ENCODE measurements around the gene SLC2A13. TPM values are rescaled to one million over a fixed set of nuclear protein-coding genes. Genes with fewer than 3 reads are reported as not detected.

SLC2A13 gene
- total RNA-seq, 6 donors from 2014 or later = 9.9 to 25.9 (median 16.0) TPM

GRCh38 chr12:40098406-40099145 is 7.3 kb downstream of the SLC2A13 start:
- DNase-seq (peak in 1 of 2 donors; percentile 16), ATAC-seq (ENCODE audit: low FRiP score in 2 of 2) (no peak)
- Histone ChIP-seq H3K4me1 (peaks cover 0 to 5% (median 2%) of the 10 kb centered on the region in 4 donors), H3K36me3 (no peaks in the 10 kb centered on the region), H3K9me3 (no peaks in the 10 kb centered on the region), H3K27me3 (no peaks in the 10 kb centered on the region), H3K4me3 (no peak overlapping the region), H3K27ac (no peak overlapping the region)
- 96 to 99% methylated on average over 11 of the region's 11 CpGs for WGBS, 2 donors
- TF ChIP-seq, protein P1, sequence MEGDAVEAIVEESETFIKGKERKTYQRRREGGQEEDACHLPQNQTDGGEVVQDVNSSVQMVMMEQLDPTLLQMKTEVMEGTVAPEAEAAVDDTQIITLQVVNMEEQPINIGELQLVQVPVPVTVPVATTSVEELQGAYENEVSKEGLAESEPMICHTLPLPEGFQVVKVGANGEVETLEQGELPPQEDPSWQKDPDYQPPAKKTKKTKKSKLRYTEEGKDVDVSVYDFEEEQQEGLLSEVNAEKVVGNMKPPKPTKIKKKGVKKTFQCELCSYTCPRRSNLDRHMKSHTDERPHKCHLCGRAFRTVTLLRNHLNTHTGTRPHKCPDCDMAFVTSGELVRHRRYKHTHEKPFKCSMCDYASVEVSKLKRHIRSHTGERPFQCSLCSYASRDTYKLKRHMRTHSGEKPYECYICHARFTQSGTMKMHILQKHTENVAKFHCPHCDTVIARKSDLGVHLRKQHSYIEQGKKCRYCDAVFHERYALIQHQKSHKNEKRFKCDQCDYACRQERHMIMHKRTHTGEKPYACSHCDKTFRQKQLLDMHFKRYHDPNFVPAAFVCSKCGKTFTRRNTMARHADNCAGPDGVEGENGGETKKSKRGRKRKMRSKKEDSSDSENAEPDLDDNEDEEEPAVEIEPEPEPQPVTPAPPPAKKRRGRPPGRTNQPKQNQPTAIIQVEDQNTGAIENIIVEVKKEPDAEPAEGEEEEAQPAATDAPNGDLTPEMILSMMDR (IDR thresholded peaks at IDR 0.05) = no peak
- TF ChIP-seq EP300 (IDR thresholded peaks at IDR 0.05) (no peak), POLR2AphosphoS5 (IDR thresholded peaks at IDR 0.05) (no peak), POLR2A (IDR thresholded peaks at IDR 0.05) (no peak)

- Histone ChIP-seq H3K4me3 (no peak overlapping the region), H3K27me3 (no peaks in the 10 kb centered on the region), H3K9me3 (no peaks in the 10 kb centered on the region), H3K4me1 (no peaks in the 10 kb centered on the region), H3K36me3 (no peaks in the 10 kb centered on the region), H3K27ac (no peak overlapping the region)
- 80 to 81% methylated on average over 4 of the region's 4 CpGs for WGBS, 2 donors
- ATAC-seq (ENCODE audit: low FRiP score in 2 of 2) (no peak), DNase-seq (no peak)
- TF ChIP-seq EP300 (IDR thresholded peaks at IDR 0.05) (no peak), POLR2AphosphoS5 (IDR thresholded peaks at IDR 0.05) (no peak), POLR2A (IDR thresholded peaks at IDR 0.05) (no peak)
- TF ChIP-seq, protein P1 (IDR thresholded peaks at IDR 0.05) = no peak
Measured at GRCh38 chr12:40093512-40093911, 12.4 kb downstream of the SLC2A13 start.

DNA sequence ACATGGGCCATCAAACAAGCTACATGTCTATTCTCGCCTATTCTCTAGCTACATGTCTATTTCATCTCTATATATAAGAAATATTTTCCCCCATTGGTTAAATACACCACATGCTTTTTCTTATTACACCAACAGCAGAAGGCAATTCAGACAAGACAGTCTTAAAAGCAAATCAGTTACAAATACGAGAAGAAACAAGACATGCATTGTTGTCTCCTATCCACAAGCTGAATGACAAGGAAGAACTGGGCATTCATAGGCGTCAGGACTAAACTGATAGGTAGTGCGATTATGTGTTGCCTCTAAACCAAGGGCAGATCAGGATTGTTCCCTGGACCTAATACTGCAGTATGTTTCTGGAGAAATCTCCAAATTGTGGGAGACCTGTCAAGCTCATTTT is 19.4 kb downstream of the SLC2A13 start:
- no peaks in the 10 kb centered on the region for H3K4me1 ChIP-seq
- H3K27ac ChIP-seq = no peak overlapping the region
- ATAC-seq (ENCODE audit: low FRiP score in 2 of 2) (no peak), DNase-seq (no peak)
- H3K36me3 ChIP-seq = no peaks in the 10 kb centered on the region
- no peak overlapping the region for H3K4me3 ChIP-seq
- H3K27me3 ChIP-seq = no peaks in the 10 kb centered on the region
- TF ChIP-seq EP300 (IDR thresholded peaks at IDR 0.05) (no peak), POLR2A (IDR thresholded peaks at IDR 0.05) (no peak), POLR2AphosphoS5 (IDR thresholded peaks at IDR 0.05) (no peak)
- TF ChIP-seq, protein P1 (IDR thresholded peaks at IDR 0.05) = no peak
- WGBS, 2 donors = 96 to 98% methylated on average over 4 of the region's 4 CpGs
- no peaks in the 10 kb centered on the region for H3K9me3 ChIP-seq

DNA sequence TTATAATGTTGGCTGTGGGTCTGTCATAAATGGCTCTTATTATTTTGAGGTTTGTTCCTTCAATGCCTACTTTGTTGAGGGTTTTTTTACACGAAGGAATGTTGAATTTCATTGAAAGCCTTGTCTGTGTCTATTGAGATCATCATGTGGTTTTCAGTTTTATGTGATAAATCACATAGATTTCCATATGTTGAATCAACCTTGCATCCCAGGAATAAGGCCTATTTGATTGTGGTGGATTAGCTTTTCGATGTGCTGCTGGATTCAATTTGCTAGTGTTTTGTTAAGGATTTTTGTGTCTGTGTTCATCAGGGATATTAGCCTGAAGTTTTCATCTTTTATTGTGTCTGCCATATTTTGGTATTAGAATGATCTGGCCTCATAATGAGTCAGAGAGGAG is 27.6 kb downstream of the SLC2A13 start:
- H3K4me3 ChIP-seq = no peak overlapping the region
- H3K36me3 ChIP-seq = no peaks in the 10 kb centered on the region
- no peaks in the 10 kb centered on the region for H3K4me1 ChIP-seq
- no peaks in the 10 kb centered on the region for H3K27me3 ChIP-seq
- 92 to 95% methylated on average over 2 of the region's 2 CpGs for WGBS, 2 donors
- H3K9me3 ChIP-seq = no peaks in the 10 kb centered on the region
- TF ChIP-seq POLR2A (IDR thresholded peaks at IDR 0.05) = no peak
- TF ChIP-seq, protein P1 (IDR thresholded peaks at IDR 0.05) = no peak
- TF ChIP-seq EP300 (IDR thresholded peaks at IDR 0.05) = no peak
- no peak for TF ChIP-seq POLR2AphosphoS5 (IDR thresholded peaks at IDR 0.05)
- ATAC-seq (ENCODE audit: low FRiP score in 2 of 2) = no peak
- H3K27ac ChIP-seq = no peak overlapping the region
- DNase-seq = no peak

- no peaks in the 10 kb centered on the region for H3K27me3 ChIP-seq
- no peaks in the 10 kb centered on the region for H3K9me3 ChIP-seq
- no peak overlapping the region for H3K4me3 ChIP-seq
- TF ChIP-seq, protein P1 (IDR thresholded peaks at IDR 0.05) = no peak
- no peak for TF ChIP-seq POLR2AphosphoS5 (IDR thresholded peaks at IDR 0.05)
- no peak overlapping the region for H3K27ac ChIP-seq
- DNase-seq (no peak), ATAC-seq (ENCODE audit: low FRiP score in 2 of 2) (no peak)
- H3K36me3 ChIP-seq = no peaks in the 10 kb centered on the region
- H3K4me1 ChIP-seq = no peaks in the 10 kb centered on the region
Measured at GRCh38 chr12:40075458-40075857, 30.4 kb downstream of the SLC2A13 start.

Data from upper lobe of left lung (tissue), 6 donors.